HG02642 (cell line): ENCODE measurements around the gene RMND5A.

ENCODE experiments used
- ATAC-seq: cut with Tn5 transposase; IDR thresholded peaks from one replicate; pipeline ENCODE4 v1.9.1; 2021; ENCODE audit warnings: mild to moderate bottlenecking; ENCODE audit not compliant: unreplicated experiment, poor library complexity

The RMND5A gene

GRCh38 chr2:86760371-86760770 lies 40.3 kb downstream of the RMND5A start:
- no peak for ATAC-seq

DNA sequence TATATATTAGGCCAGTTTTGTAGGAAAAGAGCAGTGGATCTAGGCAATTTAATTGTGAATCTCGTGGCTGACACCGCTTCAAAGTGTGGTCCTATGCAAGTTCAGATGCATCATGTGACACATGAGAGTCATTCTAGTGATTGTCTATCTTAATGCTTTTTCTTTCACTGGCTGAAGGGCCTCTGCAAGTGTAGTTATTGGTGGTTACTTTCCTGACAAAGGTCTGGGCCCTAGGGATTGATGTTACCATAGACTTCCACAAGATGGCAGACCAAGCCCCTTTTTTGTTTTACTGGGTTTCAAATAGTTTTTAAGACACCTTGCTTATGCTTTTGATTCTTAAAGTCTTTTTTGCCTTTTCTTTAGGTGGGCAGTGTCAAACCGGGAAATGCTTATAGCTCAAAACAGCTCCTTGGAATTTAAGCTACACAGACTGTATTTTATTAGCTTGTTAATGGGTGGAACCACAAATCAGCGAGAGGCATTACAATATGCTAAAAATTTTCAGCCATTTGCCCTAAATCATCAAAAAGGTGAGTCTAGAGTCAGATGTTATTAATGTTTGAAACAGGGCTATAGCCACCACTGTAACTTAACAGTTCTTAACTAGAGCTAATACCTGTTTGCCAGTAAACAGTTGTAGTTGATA lies 44.7 kb downstream of the RMND5A start:
- peak; percentile 47 for ATAC-seq

GRCh38 chr2:86765310-86765695 lies 45.2 kb downstream of the RMND5A start:
- no peak for ATAC-seq

DNA sequence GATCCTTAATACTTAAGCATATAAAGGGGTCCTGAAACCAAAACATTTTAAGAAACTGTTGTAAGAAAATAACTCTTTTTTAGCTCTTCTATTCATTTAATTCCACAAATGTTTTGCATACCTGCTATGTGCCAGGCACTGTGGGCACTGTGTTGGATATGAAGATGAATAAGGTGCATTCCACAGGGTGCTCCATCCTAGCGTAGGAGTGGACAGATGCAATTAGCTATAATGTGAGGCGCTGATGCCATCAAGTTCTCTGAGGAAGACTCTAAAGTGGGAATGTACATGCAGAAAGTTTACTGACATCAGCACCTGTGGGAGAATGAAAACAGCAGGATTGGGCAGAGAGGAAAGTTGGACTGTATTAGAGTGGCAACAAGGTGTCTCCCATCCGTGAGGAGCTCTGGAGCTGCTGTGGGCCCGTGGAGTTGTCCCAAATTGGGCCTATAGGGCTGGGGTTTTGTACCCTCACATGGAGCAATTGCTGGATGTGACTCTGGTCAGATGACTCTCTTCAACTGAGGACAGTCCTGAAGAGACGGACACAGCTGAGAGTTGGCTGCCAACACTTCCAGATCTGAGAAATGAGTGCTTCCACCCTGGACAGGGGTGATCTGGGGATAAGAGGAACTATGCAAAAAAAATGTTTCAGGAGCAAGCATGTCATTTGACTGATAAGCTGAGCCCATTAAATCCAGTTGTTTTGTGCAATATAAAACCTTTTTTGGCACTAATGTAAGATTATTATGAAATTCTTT lies 48.3 kb downstream of the RMND5A start:
- no peak for ATAC-seq

- ATAC-seq, result no peak
Observed at GRCh38 chr2:86769838-86770237, 49.7 kb downstream of the RMND5A start.

- no peak for ATAC-seq
Observed at GRCh38 chr2:86770816-86771301, 50.8 kb downstream of the RMND5A start.

GRCh38 chr2:86772611-86773010 lies 52.5 kb downstream of the RMND5A start:
- no peak for ATAC-seq

DNA sequence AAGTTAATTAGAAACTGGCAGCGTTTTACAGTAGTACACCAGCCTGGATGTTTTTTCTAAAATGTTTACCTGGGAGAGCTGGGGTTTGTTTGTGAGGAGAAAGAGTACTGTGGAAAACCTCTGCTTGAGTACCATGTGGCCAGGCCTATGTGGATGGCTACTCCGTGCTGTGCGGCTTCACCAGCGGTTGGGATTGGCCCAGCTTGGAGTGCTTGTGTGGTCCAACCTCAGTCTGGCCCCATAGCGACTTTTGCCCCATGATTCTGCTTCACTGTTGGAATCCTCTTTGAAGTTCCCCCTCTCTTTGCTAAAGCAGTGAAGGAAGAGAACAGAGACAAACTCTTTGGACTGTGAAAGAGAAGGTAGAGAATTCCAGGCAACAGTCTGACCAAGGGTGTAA lies 54.8 kb downstream of the RMND5A start:
- ATAC-seq, result no peak

GRCh38 chr2:86775338-86775737 lies 55.2 kb downstream of the RMND5A start:
- ATAC-seq, result no peak

DNA sequence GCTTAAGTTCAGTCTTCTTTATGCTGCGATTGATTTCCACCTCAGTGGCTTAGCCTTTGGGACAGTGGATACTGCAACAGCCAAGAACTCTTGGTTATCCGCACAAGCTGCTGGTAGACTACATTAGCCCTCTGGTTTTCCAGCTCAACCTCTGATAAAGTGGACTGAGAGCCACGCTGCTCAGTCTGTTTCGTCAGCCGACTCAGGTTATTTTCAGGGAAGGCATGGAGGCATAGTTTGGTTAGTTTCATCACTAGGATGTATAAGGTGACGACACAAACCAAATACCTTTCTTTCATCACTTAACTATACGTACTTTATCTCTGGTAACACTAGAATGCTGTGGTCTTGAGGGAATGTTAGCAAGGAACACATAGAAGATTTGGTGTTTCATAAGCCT lies 56.4 kb downstream of the RMND5A start:
- ATAC-seq, result no peak

DNA sequence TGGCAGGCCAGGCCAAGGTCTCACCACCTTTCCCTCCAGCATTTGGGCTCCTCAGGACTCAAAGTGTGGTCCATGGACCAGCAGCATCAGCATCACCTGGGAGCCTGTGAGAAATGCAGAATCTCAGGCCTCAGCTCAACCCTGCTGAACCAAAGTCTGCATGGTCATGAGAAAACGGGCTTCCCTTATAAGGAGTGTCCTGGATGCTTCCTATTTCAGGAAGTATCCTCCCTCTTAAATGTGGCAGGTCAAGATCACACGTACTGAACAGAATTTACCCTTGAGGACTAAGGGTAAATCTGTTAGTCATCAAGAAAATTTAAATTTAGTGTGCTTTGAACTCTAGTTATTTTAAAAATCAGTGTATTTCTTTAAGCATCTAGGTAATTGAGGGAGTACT lies 58.9 kb downstream of the RMND5A start:
- no peak for ATAC-seq

- ATAC-seq, result no peak
Observed at GRCh38 chr2:86779971-86780370, 59.9 kb downstream of the RMND5A start.

GRCh38 chr2:86781363-86781762 lies 61.3 kb downstream of the RMND5A start:
- ATAC-seq, result no peak

DNA sequence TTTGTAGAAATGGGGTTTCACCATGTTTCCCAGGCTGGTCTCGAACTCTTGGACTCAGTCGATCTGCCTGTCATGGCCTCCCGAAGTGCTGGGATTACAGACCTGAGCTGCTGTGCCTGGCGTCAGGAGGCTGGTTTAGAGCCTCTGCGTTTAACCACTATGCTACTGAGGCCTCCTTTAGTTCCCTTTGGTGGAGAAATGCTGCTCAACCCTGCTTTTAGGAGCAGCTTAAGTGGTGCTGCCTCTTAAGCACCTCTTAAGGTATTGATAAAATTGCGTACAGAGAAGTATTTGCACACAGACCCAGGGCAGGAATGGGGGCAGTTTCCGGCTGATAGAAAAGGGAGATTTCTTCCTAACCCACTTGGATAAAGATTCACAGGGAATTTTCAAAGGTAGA lies 62.7 kb downstream of the RMND5A start:
- no peak for ATAC-seq

- ATAC-seq, result peak; percentile 97
Observed at GRCh38 chr2:86783615-86784339, 63.7 kb downstream of the RMND5A start.

GRCh38 chr2:86785456-86785855 lies 65.4 kb downstream of the RMND5A start:
- no peak for ATAC-seq

DNA sequence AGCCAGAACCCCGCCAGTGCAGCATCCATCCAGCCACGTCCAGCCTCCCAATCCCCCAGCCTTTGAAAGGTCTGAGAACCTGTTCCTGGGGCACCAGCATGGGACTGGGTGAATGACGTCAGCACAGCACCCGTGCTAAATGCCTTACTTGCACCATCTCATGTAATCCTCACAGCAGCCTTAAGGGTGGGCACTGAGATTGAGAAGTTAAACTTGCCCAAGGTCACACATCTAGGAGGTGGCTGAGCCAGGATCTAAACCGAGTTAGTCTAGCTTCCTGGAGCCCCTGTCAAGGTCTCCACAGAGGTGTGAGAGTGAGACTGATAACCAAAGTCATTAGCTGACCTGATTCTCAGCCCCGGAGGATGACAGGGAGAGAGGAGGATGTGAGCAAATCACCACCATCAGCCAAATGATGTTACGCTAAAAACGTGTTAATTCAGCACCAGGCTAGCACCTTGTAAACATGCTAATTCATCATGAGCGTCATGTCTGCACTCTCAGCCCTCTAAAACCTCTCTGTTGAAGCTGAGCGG lies 66.0 kb downstream of the RMND5A start:
- no peak for ATAC-seq

- no peak for ATAC-seq
Observed at GRCh38 chr2:86787736-86788135, 67.6 kb downstream of the RMND5A start.

DNA sequence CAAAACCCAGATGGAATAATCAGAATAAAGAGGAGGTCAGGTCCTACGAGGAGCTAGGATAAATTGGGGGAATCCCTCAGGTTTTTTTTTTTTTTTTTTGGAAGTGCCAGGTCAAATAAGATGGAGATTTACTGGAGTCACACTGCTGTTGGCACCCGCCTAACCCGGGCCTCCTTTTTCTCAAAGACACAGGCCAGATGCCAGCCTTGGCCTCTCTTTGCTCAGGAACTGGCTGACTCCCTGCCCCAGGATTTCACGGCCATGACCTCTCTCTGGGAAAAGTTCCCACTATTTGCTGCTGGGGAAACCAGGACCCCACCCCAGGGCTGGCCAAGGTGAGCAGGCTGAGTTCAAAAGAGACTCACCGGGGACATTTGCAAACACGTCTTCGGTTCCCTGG lies 68.1 kb downstream of the RMND5A start:
- no peak for ATAC-seq

DNA sequence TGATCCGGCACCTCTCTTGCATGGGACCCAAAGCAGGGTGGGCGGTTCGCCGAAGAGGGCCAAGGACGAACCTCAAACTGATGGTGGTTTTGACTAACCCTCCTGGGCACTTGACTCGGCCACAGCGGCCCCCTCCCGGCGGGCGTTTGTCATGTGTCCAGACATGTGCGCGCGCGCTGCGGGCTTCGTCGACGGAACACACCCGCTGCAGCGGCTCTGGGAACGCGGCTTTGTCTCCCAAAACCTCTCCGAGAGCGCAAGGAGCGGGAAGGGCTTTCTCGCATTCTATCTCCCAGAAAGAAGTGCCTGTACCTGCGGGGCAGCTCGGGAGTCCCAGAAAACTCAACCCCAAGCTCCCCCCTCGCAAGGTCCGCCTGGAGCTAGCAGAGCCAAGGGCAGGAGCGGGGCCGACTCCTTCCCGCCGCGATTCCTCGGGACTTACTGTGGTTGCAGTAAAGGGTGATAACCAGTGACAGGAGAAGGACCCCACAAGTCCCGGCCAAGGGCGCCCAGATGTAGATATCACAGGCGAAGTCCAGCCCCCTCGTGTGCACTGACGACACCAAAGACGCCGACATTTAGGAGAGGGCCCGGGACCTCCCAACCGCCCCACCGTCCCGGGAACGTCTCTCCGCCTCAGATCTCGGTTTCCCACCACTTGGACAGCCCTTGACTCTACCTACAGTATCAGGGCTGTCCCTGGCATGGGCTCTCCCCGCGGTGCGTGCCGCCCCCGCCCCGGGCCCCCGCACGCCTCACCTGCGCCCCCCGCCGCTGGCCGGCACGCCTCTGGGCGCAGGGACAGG lies 69.0 kb downstream of the RMND5A start:
- no peak for ATAC-seq
